HCT116 (cell line): ENCODE measurements around the gene GSDMA.

Source experiments
- CTCF ChIP-seq, 3 experiments: fragments of 200-600 bp in 1 of 3; sonication (generic) in 1 of 3; IDR thresholded peaks in 2 of 3; conservative IDR thresholded peaks in 1 of 3; 2 replicates each; pipeline ENCODE4 v1.5.1; 2012 to 2017; ENCODE audit warnings: low read depth in 2 of 3, low read length in 2 of 3, antibody characterized with exemption in 1 of 3, borderline replicate concordance in 1 of 3, control low read depth in 1 of 3, mild to moderate bottlenecking in 1 of 3, mixed read lengths in 1 of 3, mixed run types in 1 of 3, moderate library complexity in 1 of 3; ENCODE audit not compliant: insufficient read depth in 1 of 3
- EZH2 ChIP-seq: fragments of 200-600 bp; sonication (generic); IDR thresholded peaks from 2 replicates; pipeline ENCODE4 v1.6.1; 2017; ENCODE audit warnings: antibody characterized with exemption, mixed run types
- POLR2A ChIP-seq: IDR thresholded peaks from 2 replicates; pipeline ENCODE4 v1.7.0; 2011; ENCODE audit warnings: borderline replicate concordance; ENCODE audit not compliant: insufficient read depth, insufficient read length; ENCODE audit errors: extremely low read depth
- POLR2AphosphoS5 ChIP-seq: IDR thresholded peaks from 2 replicates; pipeline ENCODE4 v1.6.1; 2011; ENCODE audit warnings: mild to moderate bottlenecking, low read depth, low read length, moderate library complexity
- REST ChIP-seq: IDR thresholded peaks from 2 replicates; pipeline ENCODE4 v1.6.1; 2012; ENCODE audit warnings: low read depth
- ZNF274 ChIP-seq: fragments of 200-500 bp; sonication (Bioruptor generic); IDR thresholded peaks from 2 replicates; pipeline ENCODE4 v1.6.1; 2014; ENCODE audit warnings: mild to moderate bottlenecking, low read depth, low read length, inconsistent platforms

GRCh38 chr17:39926135-39926587 lies 36.6 kb upstream of the GSDMA start:
- no peak for TF ChIP-seq EZH2
- TF ChIP-seq CTCF (IDR thresholded peaks at IDR 0.05 in 2 of 3, conservative IDR thresholded peaks at IDR 0.05 in 1 of 3; ENCODE audit: borderline replicate concordance in 1 of 3, insufficient read depth in 1 of 3, low read depth in 2 of 3, low read length in 2 of 3): no peak
- TF ChIP-seq POLR2AphosphoS5: no peak
- TF ChIP-seq POLR2A: no peak
- no peak for TF ChIP-seq ZNF274
- no peak for TF ChIP-seq REST
